ENCODE measurements around the gene MSMP. TPM values are rescaled to one million over a fixed set of nuclear protein-coding genes. Genes with fewer than 3 reads are reported as not detected.

MSMP gene
- total RNA-seq, 2 experiments from 2014 or later = 2.3 to 4.1 TPM

DNA sequence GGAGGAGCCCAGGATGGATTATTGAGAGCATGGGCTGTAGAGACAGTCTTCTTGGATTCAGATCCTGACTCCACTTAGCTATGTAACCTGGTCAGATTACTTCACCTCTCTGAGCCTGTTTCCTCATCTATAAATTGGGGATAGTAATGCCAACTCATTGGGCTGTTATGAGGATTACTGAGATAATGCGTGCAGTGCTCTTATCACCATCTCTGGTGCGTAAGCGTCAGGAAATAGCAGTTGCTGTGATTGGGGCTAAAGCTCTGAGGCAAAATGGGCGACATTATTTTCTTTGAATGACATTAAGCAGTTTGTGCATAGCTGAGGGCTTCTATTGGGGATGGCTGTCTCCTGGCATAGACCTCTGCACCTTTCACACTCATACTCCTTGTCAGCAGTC lies 995 bp upstream of the MSMP start:
- TF ChIP-seq EZH2phosphoT487 (IDR thresholded peaks at IDR 0.05; ENCODE audit: borderline replicate concordance, low read depth, low read length) = no peak
- TF ChIP-seq, protein P1, sequence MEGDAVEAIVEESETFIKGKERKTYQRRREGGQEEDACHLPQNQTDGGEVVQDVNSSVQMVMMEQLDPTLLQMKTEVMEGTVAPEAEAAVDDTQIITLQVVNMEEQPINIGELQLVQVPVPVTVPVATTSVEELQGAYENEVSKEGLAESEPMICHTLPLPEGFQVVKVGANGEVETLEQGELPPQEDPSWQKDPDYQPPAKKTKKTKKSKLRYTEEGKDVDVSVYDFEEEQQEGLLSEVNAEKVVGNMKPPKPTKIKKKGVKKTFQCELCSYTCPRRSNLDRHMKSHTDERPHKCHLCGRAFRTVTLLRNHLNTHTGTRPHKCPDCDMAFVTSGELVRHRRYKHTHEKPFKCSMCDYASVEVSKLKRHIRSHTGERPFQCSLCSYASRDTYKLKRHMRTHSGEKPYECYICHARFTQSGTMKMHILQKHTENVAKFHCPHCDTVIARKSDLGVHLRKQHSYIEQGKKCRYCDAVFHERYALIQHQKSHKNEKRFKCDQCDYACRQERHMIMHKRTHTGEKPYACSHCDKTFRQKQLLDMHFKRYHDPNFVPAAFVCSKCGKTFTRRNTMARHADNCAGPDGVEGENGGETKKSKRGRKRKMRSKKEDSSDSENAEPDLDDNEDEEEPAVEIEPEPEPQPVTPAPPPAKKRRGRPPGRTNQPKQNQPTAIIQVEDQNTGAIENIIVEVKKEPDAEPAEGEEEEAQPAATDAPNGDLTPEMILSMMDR (conservative IDR thresholded peaks at IDR 0.05; ENCODE audit: low read length) = no peak
- intact Hi-C loops (cut with micrococcal nuclease; ENCODE audit: unreplicated experiment) = loop anchor here (5.0 kb wide), 1 partner anchor 138 kb away; the partner anchor contains the start of gene CD72

DNA sequence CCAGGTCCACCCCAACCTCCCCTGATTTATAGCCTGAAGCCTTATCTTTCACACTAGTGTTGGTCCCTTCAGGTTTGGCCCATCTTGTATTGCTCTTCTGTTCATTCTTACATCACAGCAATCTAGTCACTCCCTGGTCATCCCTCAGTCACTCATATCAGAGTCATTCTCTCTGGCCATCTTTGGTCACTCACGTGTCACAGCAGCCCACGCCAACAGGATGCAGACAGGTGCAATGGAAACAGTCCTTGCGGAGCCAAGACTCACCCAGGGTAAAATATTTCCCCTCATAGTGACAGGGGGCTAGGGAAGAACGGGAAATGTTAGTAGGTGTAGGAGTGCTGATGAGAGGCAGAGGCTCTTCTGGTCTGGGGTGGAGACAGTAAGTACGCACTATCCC lies 610 bp downstream of the MSMP start:
- ChIA-PET CTCF (ENCODE audit: unreplicated experiment) (no interaction called here), POLR2A (no interaction called here)

More for the DNA sequence above, 995 bp upstream of the MSMP start:
- Histone ChIP-seq H3K36me3 (ENCODE audit: insufficient read depth, low read length) (peaks cover 22% of the 10 kb centered on the region; the same call in 1 of the 2 replicates), H3K27ac (ENCODE audit: low read depth, low read length, poor library complexity, severe bottlenecking) (peak overlapping the region; percentile 94), H3K79me2 (ENCODE audit: insufficient read depth, low read depth, low read length) (peaks cover 24% of the 10 kb centered on the region), H3K4me3 (ENCODE audit: low read depth, low read length, poor library complexity, severe bottlenecking) (no peak overlapping the region), H3K9me3 (ENCODE audit: low read length) (no peaks in the 10 kb centered on the region), H2AFZ (ENCODE audit: low read length) (no peak overlapping the region), H3K9me2 (ENCODE audit: insufficient read depth, low read length) (no peaks in the 10 kb centered on the region), H3K4me2 (ENCODE audit: low read length) (peak overlapping the region; percentile 74; the same call in 1 of the 2 replicates), H4K20me1 (ENCODE audit: insufficient read depth, low read length) (no peaks in the 10 kb centered on the region), H3K4me1 (ENCODE audit: insufficient read depth, low read length, poor library complexity, severe bottlenecking) (peaks cover 67% of the 10 kb centered on the region)
- CTCF ChIA-PET (ENCODE audit: unreplicated experiment) = no interaction called here
- DNase-seq (ENCODE audit: low spot score) = no peak
- no TSS peak for BruUV-seq (replicated peaks)
- POLR2A ChIA-PET = interaction anchor here (1.6 kb wide), 1 partner anchor 21 kb away, joined by 4 read pairs; no protein-coding TSS in a partner anchor

DNA sequence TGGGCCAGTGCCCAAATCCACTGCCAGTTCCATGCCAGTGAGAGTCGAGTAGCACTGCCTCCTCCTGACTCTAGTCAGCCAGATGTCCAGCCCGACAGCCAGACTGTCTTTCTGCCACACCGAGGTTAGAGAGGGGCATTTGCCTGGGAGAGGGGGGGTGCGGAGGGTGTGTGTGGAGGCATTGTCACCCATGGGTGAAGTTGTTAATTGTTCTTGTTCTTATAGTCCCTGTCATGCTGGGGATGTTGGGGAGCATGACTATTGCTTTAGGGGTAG lies 3.9 kb downstream of the MSMP start:
- Histone ChIP-seq H3K27ac (ENCODE audit: low read depth, low read length, poor library complexity, severe bottlenecking) (peak overlapping the region; percentile 51), H3K4me2 (ENCODE audit: low read length) (peak overlapping the region; percentile 98), H2AFZ (ENCODE audit: low read length) (no peak overlapping the region), H3K79me2 (ENCODE audit: insufficient read depth, low read depth, low read length) (peaks cover 35% of the 10 kb centered on the region), H3K4me3 (ENCODE audit: low read depth, low read length, poor library complexity, severe bottlenecking) (peak overlapping the region; percentile 89), H4K20me1 (ENCODE audit: insufficient read depth, low read length) (peaks cover 14% of the 10 kb centered on the region; the same call in 1 of the 2 replicates), H3K9me2 (ENCODE audit: insufficient read depth, low read length) (no peaks in the 10 kb centered on the region), H3K9me3 (ENCODE audit: low read length) (no peaks in the 10 kb centered on the region), H3K36me3 (ENCODE audit: insufficient read depth, low read length) (peaks cover 26% of the 10 kb centered on the region; the same call in 1 of the 2 replicates), H3K4me1 (ENCODE audit: insufficient read depth, low read length, poor library complexity, severe bottlenecking) (peaks cover 55% of the 10 kb centered on the region)
- CTCF ChIA-PET (ENCODE audit: unreplicated experiment) = interaction anchor here (1.3 to 2.3 kb wide), 2 partner anchors 23 to 53 kb away, joined by 3 to 6 read pairs; no protein-coding TSS in a partner anchor
- DNase-seq (ENCODE audit: low spot score) = no peak
- POLR2A ChIA-PET = interaction anchor here (0.7 to 4.3 kb wide), 5 partner anchors 10 to 131 kb away, joined by 3 to 38 read pairs (median 4); partner anchors contain the start of genes CREB3 and TLN1
- intact Hi-C loops (cut with micrococcal nuclease; ENCODE audit: unreplicated experiment) = no loop called here
- TF ChIP-seq, protein P1 (conservative IDR thresholded peaks at IDR 0.05; ENCODE audit: low read length) = no peak
- no peak for TF ChIP-seq EZH2phosphoT487 (IDR thresholded peaks at IDR 0.05; ENCODE audit: borderline replicate concordance, low read depth, low read length)
- no TSS peak for BruUV-seq (replicated peaks)

More for the DNA sequence above, 610 bp downstream of the MSMP start:
- H3K4me3 ChIP-seq (ENCODE audit: low read depth, low read length, poor library complexity, severe bottlenecking) = no peak overlapping the region
- H3K4me1 ChIP-seq (ENCODE audit: insufficient read depth, low read length, poor library complexity, severe bottlenecking) = peaks cover 55% of the 10 kb centered on the region
- no peaks in the 10 kb centered on the region for H3K9me2 ChIP-seq (ENCODE audit: insufficient read depth, low read length)
- no peaks in the 10 kb centered on the region for H4K20me1 ChIP-seq (ENCODE audit: insufficient read depth, low read length)
- no TSS peak for BruUV-seq (replicated peaks)
- intact Hi-C loops (cut with micrococcal nuclease; ENCODE audit: unreplicated experiment) = no loop called here
- no peak overlapping the region for H3K27ac ChIP-seq (ENCODE audit: low read depth, low read length, poor library complexity, severe bottlenecking)
- H3K36me3 ChIP-seq (ENCODE audit: insufficient read depth, low read length) = peaks cover 22% of the 10 kb centered on the region; the same call in 1 of the 2 replicates
- no peak overlapping the region for H2AFZ ChIP-seq (ENCODE audit: low read length)
- TF ChIP-seq, protein P1 (conservative IDR thresholded peaks at IDR 0.05; ENCODE audit: low read length) = no peak
- TF ChIP-seq EZH2phosphoT487 (IDR thresholded peaks at IDR 0.05; ENCODE audit: borderline replicate concordance, low read depth, low read length) = no peak
- no peaks in the 10 kb centered on the region for H3K9me3 ChIP-seq (ENCODE audit: low read length)
- H3K79me2 ChIP-seq (ENCODE audit: insufficient read depth, low read depth, low read length) = peaks cover 12% of the 10 kb centered on the region
- no peak for DNase-seq (ENCODE audit: low spot score)
- H3K4me2 ChIP-seq (ENCODE audit: low read length) = no peak overlapping the region
